HG03280 (cell line): ENCODE measurements around the gene BEST2.
A peak's percentile ranks its signal among the peaks of the same experiment; 100 is the strongest.
"Not testable (repeated sequence)": the region's sequence is repeated elsewhere in the genome, so short reads cannot be mapped to it uniquely, and the experiment has no call there.

Source experiments
- ATAC-seq: cut with Tn5 transposase; IDR thresholded peaks from one replicate; pipeline ENCODE4 v1.9.1; 2021; ENCODE audit warnings: mild to moderate bottlenecking, moderate library complexity; ENCODE audit not compliant: unreplicated experiment

BEST2 gene

GRCh38 chr19:12751635-12752034 is at the start of gene BEST2:
TSS of gene BEST2 (plus strand) at chr19:12751791. CDS start at chr19:12752593, 802 bp downstream.
- no peak for ATAC-seq

GRCh38 chr19:12703046-12703445 is 48.5 kb upstream of the BEST2 start:
- no peak for ATAC-seq

- no peak for ATAC-seq
These were observed 46.4 kb upstream of the BEST2 start for GRCh38 chr19:12705169-12705568.

GRCh38 chr19:12705654-12706331 is 45.8 kb upstream of the BEST2 start:
- no peak for ATAC-seq

GRCh38 chr19:12706332-12706718 is 45.3 kb upstream of the BEST2 start:
- ATAC-seq: no peak

- ATAC-seq: no peak
These were observed 43.0 kb upstream of the BEST2 start for GRCh38 chr19:12708641-12709040.

- no peak for ATAC-seq
These were observed 40.4 kb upstream of the BEST2 start for GRCh38 chr19:12711187-12711586.

GRCh38 chr19:12712077-12712476 is 39.5 kb upstream of the BEST2 start:
- not testable (repeated sequence) for ATAC-seq

GRCh38 chr19:12713304-12713703 is 38.3 kb upstream of the BEST2 start:
- ATAC-seq: not testable (repeated sequence)

GRCh38 chr19:12715102-12715501 is 36.5 kb upstream of the BEST2 start:
- ATAC-seq: no peak

- ATAC-seq: no peak
These were observed 35.7 kb upstream of the BEST2 start for GRCh38 chr19:12715929-12716328.

- ATAC-seq: no peak
These were observed 31.3 kb upstream of the BEST2 start for GRCh38 chr19:12720296-12720695.

GRCh38 chr19:12720851-12721655 is 30.5 kb upstream of the BEST2 start:
- ATAC-seq: no peak

GRCh38 chr19:12721656-12722565 is 29.7 kb upstream of the BEST2 start:
- peak; percentile 25 for ATAC-seq

GRCh38 chr19:12722566-12723380 is 28.8 kb upstream of the BEST2 start:
- ATAC-seq: peak; percentile 78

GRCh38 chr19:12723381-12723640 is 28.3 kb upstream of the BEST2 start:
- no peak for ATAC-seq

- ATAC-seq: no peak
These were observed 27.8 kb upstream of the BEST2 start, which contains the start of gene TNPO2 for GRCh38 chr19:12723641-12724426. TSS of gene TNPO2 (minus strand) at chr19:12723932. CDS start at chr19:12720977, 2,955 bp downstream.

- ATAC-seq: not testable (repeated sequence)
These were observed 26.0 kb upstream of the BEST2 start for GRCh38 chr19:12725612-12726011.

- no peak for ATAC-seq
These were observed 24.6 kb upstream of the BEST2 start for GRCh38 chr19:12726988-12727316.
